ENCODE measurements around the gene TARDBP. TPM values are rescaled to one million over a fixed set of nuclear protein-coding genes. Genes with fewer than 3 reads are reported as not detected.

TARDBP gene
- total RNA-seq, 1 donor from 2014 or later, result 112 TPM

- H3K4me3 ChIP-seq, result no peak overlapping the region
- H3K4me1 ChIP-seq, result peaks cover 3% of the 10 kb centered on the region
- H3K9me3 ChIP-seq, result no peaks in the 10 kb centered on the region
- H3K27ac ChIP-seq, result no peak overlapping the region
- H3K27me3 ChIP-seq, result no peaks in the 10 kb centered on the region
- intact Hi-C loops (cut with DNase I), result no loop called here
- ATAC-seq (peak; percentile 15), DNase-seq (no peak)
- TF ChIP-seq CTCF (IDR thresholded peaks at IDR 0.05), result no peak
- H3K36me3 ChIP-seq, result peaks cover 23% of the 10 kb centered on the region
Measured at GRCh38 chr1:11053758-11054137, 41.3 kb downstream of the TARDBP start.

GRCh38 chr1:11054181-11054580 is 41.7 kb downstream of the TARDBP start:
- TF ChIP-seq CTCF (IDR thresholded peaks at IDR 0.05), result no peak
- peaks cover 23% of the 10 kb centered on the region for H3K36me3 ChIP-seq
- H3K4me1 ChIP-seq, result peaks cover 7% of the 10 kb centered on the region
- intact Hi-C loops (cut with DNase I), result no loop called here
- no peaks in the 10 kb centered on the region for H3K9me3 ChIP-seq
- no peak for DNase-seq
- H3K27me3 ChIP-seq, result no peaks in the 10 kb centered on the region
- no peak for ATAC-seq
- no peak overlapping the region for H3K27ac ChIP-seq
- H3K4me3 ChIP-seq, result no peak overlapping the region

GRCh38 chr1:11054666-11055065 is 42.2 kb downstream of the TARDBP start:
- DNase-seq (no peak), ATAC-seq (no peak)
- Histone ChIP-seq H3K27ac (no peak overlapping the region), H3K27me3 (no peaks in the 10 kb centered on the region), H3K4me3 (no peak overlapping the region), H3K9me3 (no peaks in the 10 kb centered on the region), H3K36me3 (peaks cover 23% of the 10 kb centered on the region), H3K4me1 (peaks cover 8% of the 10 kb centered on the region)
- TF ChIP-seq CTCF (IDR thresholded peaks at IDR 0.05), result no peak
- intact Hi-C loops (cut with DNase I), result no loop called here

GRCh38 chr1:11055676-11056075 is 43.2 kb downstream of the TARDBP start:
- DNase-seq, result no peak
- no peak for ATAC-seq
- TF ChIP-seq CTCF (IDR thresholded peaks at IDR 0.05), result no peak
- H3K4me1 ChIP-seq, result peaks cover 11% of the 10 kb centered on the region
- H3K27me3 ChIP-seq, result no peaks in the 10 kb centered on the region
- peaks cover 23% of the 10 kb centered on the region for H3K36me3 ChIP-seq
- H3K4me3 ChIP-seq, result no peak overlapping the region
- no peaks in the 10 kb centered on the region for H3K9me3 ChIP-seq
- H3K27ac ChIP-seq, result no peak overlapping the region
- intact Hi-C loops (cut with DNase I), result no loop called here

GRCh38 chr1:11056504-11056903 is 44.0 kb downstream of the TARDBP start:
- intact Hi-C loops (cut with DNase I), result no loop called here
- no peak for ATAC-seq
- H3K9me3 ChIP-seq, result no peaks in the 10 kb centered on the region

More at GRCh38 chr1:11056504-11056903, 44.0 kb downstream of the TARDBP start:
- no peaks in the 10 kb centered on the region for H3K27me3 ChIP-seq
- DNase-seq, result no peak
- H3K4me3 ChIP-seq, result no peak overlapping the region
- no peak for TF ChIP-seq CTCF (IDR thresholded peaks at IDR 0.05)
- H3K27ac ChIP-seq, result no peak overlapping the region
- peaks cover 23% of the 10 kb centered on the region for H3K36me3 ChIP-seq
- H3K4me1 ChIP-seq, result peaks cover 19% of the 10 kb centered on the region
